ENCODE results near the gene STUB1. TPM values are rescaled to one million over a fixed set of nuclear protein-coding genes. Genes with fewer than 3 reads are reported as not detected.
"Not testable (repeated sequence)": the region's sequence is repeated elsewhere in the genome, so short reads cannot be mapped to it uniquely, and the experiment has no call there.

STUB1 gene
- polyA plus RNA-seq, 3 donors from 2014 or later: 183 to 225 (median 194) TPM

GRCh38 chr16:706189-707061 lies 26.2 kb downstream of the STUB1 start:
- no peaks in the 10 kb centered on the region for H3K36me3 Mint-ChIP-seq
- no peak overlapping the region for H3K4me3 Mint-ChIP-seq
- DNase-seq: no peak
- H3K4me1 Mint-ChIP-seq: no peaks in the 10 kb centered on the region
- peaks cover 0 to 1% (median 0%) of the 10 kb centered on the region in 6 donors for H3K9me3 Mint-ChIP-seq
- H3K27ac Mint-ChIP-seq: no peak overlapping the region
- peaks cover 5 to 20% (median 11%) of the 10 kb centered on the region in 3 donors for H3K27me3 Mint-ChIP-seq (ENCODE audit: low read depth in 3 of 3)

- no peak overlapping the region for H3K27ac Mint-ChIP-seq
- no peaks in the 10 kb centered on the region for H3K4me1 Mint-ChIP-seq
- DNase-seq: no peak
- H3K4me3 Mint-ChIP-seq: no peak overlapping the region
- H3K9me3 Mint-ChIP-seq: peaks cover 0 to 1% (median 0%) of the 10 kb centered on the region in 6 donors
- H3K27me3 Mint-ChIP-seq (ENCODE audit: low read depth in 3 of 3): peaks cover 5 to 20% (median 8%) of the 10 kb centered on the region in 3 donors
- no peaks in the 10 kb centered on the region for H3K36me3 Mint-ChIP-seq
These were observed 26.9 kb downstream of the STUB1 start for GRCh38 chr16:707062-707538.

GRCh38 chr16:708019-708418 lies 27.8 kb downstream of the STUB1 start:
- Mint-ChIP-seq H3K36me3 (no peaks in the 10 kb centered on the region), H3K4me1 (peaks cover 0 to 2% of the 10 kb centered on the region in 2 donors), H3K9me3 (no peaks in the 10 kb centered on the region), H3K27ac (no peak overlapping the region), H3K4me3 (peak overlapping the region in 1 of 5 donors; percentile 24), H3K27me3 (ENCODE audit: low read depth in 3 of 3) (peaks cover 5 to 14% (median 8%) of the 10 kb centered on the region in 3 donors)
- DNase-seq: no peak

- H3K27ac Mint-ChIP-seq: no peak overlapping the region
These were observed 28.7 kb downstream of the STUB1 start for GRCh38 chr16:708959-709358.

GRCh38 chr16:709566-710499 lies 29.6 kb downstream of the STUB1 start:
- Mint-ChIP-seq H3K4me3 (no peak overlapping the region), H3K27me3 (ENCODE audit: low read depth in 3 of 3) (peaks cover 5 to 13% (median 8%) of the 10 kb centered on the region in 3 donors), H3K27ac (no peak overlapping the region), H3K9me3 (no peaks in the 10 kb centered on the region), H3K4me1 (peaks cover 0 to 2% of the 10 kb centered on the region in 2 donors), H3K36me3 (no peaks in the 10 kb centered on the region)
- DNase-seq: no peak

More at GRCh38 chr16:708959-709358, 28.7 kb downstream of the STUB1 start:
- H3K36me3 Mint-ChIP-seq: no peaks in the 10 kb centered on the region
- no peak for DNase-seq
- peaks cover 0 to 2% of the 10 kb centered on the region in 2 donors for H3K4me1 Mint-ChIP-seq
- no peak overlapping the region for H3K4me3 Mint-ChIP-seq
- no peaks in the 10 kb centered on the region for H3K9me3 Mint-ChIP-seq
- H3K27me3 Mint-ChIP-seq (ENCODE audit: low read depth in 3 of 3): peaks cover 5 to 12% (median 8%) of the 10 kb centered on the region in 3 donors

- H3K27ac Mint-ChIP-seq: no peak overlapping the region
- DNase-seq: no peak
- peaks cover 0 to 2% of the 10 kb centered on the region in 2 donors for H3K4me1 Mint-ChIP-seq
- H3K27me3 Mint-ChIP-seq (ENCODE audit: low read depth in 3 of 3): peaks cover 5 to 13% (median 8%) of the 10 kb centered on the region in 3 donors
- no peaks in the 10 kb centered on the region for H3K9me3 Mint-ChIP-seq
- H3K4me3 Mint-ChIP-seq: no peak overlapping the region
- H3K36me3 Mint-ChIP-seq: no peaks in the 10 kb centered on the region
These were observed 30.4 kb downstream of the STUB1 start for GRCh38 chr16:710500-711075.

- DNase-seq: no peak
- no peak overlapping the region for H3K4me3 Mint-ChIP-seq
- no peaks in the 10 kb centered on the region for H3K9me3 Mint-ChIP-seq
- no peaks in the 10 kb centered on the region for H3K36me3 Mint-ChIP-seq
- H3K27me3 Mint-ChIP-seq (ENCODE audit: low read depth in 3 of 3): peaks cover 8 to 13% (median 8%) of the 10 kb centered on the region in 3 donors
- peaks cover 0 to 2% of the 10 kb centered on the region in 2 donors for H3K4me1 Mint-ChIP-seq
- H3K27ac Mint-ChIP-seq: no peak overlapping the region
These were observed 30.9 kb downstream of the STUB1 start for GRCh38 chr16:711084-711483.

GRCh38 chr16:711548-712320 lies 31.5 kb downstream of the STUB1 start:
- Mint-ChIP-seq H3K27me3 (ENCODE audit: low read depth in 3 of 3) (peaks cover 8 to 11% (median 8%) of the 10 kb centered on the region in 3 donors), H3K9me3 (no peaks in the 10 kb centered on the region), H3K36me3 (no peaks in the 10 kb centered on the region), H3K4me1 (peaks cover 0 to 5% of the 10 kb centered on the region in 2 donors), H3K27ac (no peak overlapping the region), H3K4me3 (no peak overlapping the region)
- peak; percentile 79 to 83 (median 81) for DNase-seq

GRCh38 chr16:712740-713250 lies 32.6 kb downstream of the STUB1 start:
- H3K36me3 Mint-ChIP-seq, DNase-seq, H3K9me3 Mint-ChIP-seq, H3K27ac Mint-ChIP-seq, H3K4me1 Mint-ChIP-seq: not testable (repeated sequence)
- Mint-ChIP-seq H3K27me3 (ENCODE audit: low read depth in 3 of 3) (peaks cover 6 to 10% (median 8%) of the 10 kb centered on the region in 3 donors), H3K4me3 (peak overlapping the region in 1 of 5 donors; percentile 10)

- no peaks in the 10 kb centered on the region for H3K36me3 Mint-ChIP-seq
- H3K4me1 Mint-ChIP-seq: peaks cover 0 to 9% of the 10 kb centered on the region in 2 donors
- no peak overlapping the region for H3K27ac Mint-ChIP-seq
- H3K27me3 Mint-ChIP-seq (ENCODE audit: low read depth in 3 of 3): peaks cover 2 to 8% (median 7%) of the 10 kb centered on the region in 3 donors
- H3K4me3 Mint-ChIP-seq: peak overlapping the region in 4 of 5 donors; percentile 23 to 42 (median 36)
- no peak for DNase-seq
- no peaks in the 10 kb centered on the region for H3K9me3 Mint-ChIP-seq
These were observed 33.9 kb downstream of the STUB1 start for GRCh38 chr16:714079-714478.

- peak; percentile 87 to 89 (median 89) for DNase-seq
- Mint-ChIP-seq H3K9me3 (no peaks in the 10 kb centered on the region), H3K4me3 (peak within 1 kb of the TSS; percentile 23 to 76 (median 54)), H3K36me3 (no peaks in the 10 kb centered on the region), H3K27ac (no peak within 1 kb of the TSS), H3K4me1 (peaks cover 1 to 15% of the 10 kb centered on the region in 2 donors), H3K27me3 (ENCODE audit: low read depth in 3 of 3) (peaks cover 2 to 8% (median 7%) of the 10 kb centered on the region in 3 donors)
These were observed 34.6 kb downstream of the STUB1 start, which contains the start of gene METRN for GRCh38 chr16:714558-715476. METRN (plus strand) TSS chr16:715118; CDS start chr16:715290, 172 bp downstream.

All from immature natural killer cell (primary cell).